ENCODE results near the gene RNF212.

- TF ChIP-seq USF1 (CRISPR knock-in tag; IDR thresholded peaks at IDR 0.05) (no peak), ZBTB49 (CRISPR knock-in tag; IDR thresholded peaks at IDR 0.05; ENCODE audit: borderline replicate concordance) (no peak), POLR2A (conservative IDR thresholded peaks at IDR 0.05) (no peak), MCM3 (IDR thresholded peaks at IDR 0.05) (no peak), REST (IDR thresholded peaks at IDR 0.05; ENCODE audit: borderline replicate concordance) (no peak), REST (CRISPR knock-in tag; IDR thresholded peaks at IDR 0.05; ENCODE audit: low read depth) (no peak)
Observed at GRCh38 chr4:1078490-1078889, 34.9 kb downstream of the RNF212 start.

Data from K562 (cell line).